ENCODE data around the gene NCOA4.

The NCOA4 gene

GRCh38 chr10:46014683-46015405 is 15.6 kb downstream of the NCOA4 start:
- CTCF ChIA-PET: interaction anchor here (0.7 kb wide), 1 partner anchor 1068 kb away, joined by 4 read pairs; no protein-coding TSS in a partner anchor
- no peaks in the 10 kb centered on the region for H3K9me3 ChIP-seq (ENCODE audit: control insufficient read depth, insufficient read depth, low read depth, low read length)
- H3K27ac ChIP-seq (ENCODE audit: extremely low read depth, low read depth, low read length): no peak overlapping the region
- H3K4me3 ChIP-seq (ENCODE audit: low read depth, low read length): no peak overlapping the region
- POLR2A ChIA-PET: no interaction called here
- peaks cover 37 to 78% of the 10 kb centered on the region in 2 experiments for H3K36me3 ChIP-seq (ENCODE audit: control insufficient read depth in 2 of 2, insufficient read depth in 1 of 2, low read length in 2 of 2)
- TF ChIP-seq ZNF416 (tag by site-specific recombination; IDR thresholded peaks at IDR 0.05): no peak
- no peak for TF ChIP-seq ZNF501 (tag by site-specific recombination; IDR thresholded peaks at IDR 0.05)
- no peak for TF ChIP-seq ZSCAN4 (tag by site-specific recombination; IDR thresholded peaks at IDR 0.05)
- no peak for TF ChIP-seq ZNF792 (tag by site-specific recombination; IDR thresholded peaks at IDR 0.05)
- TF ChIP-seq ZNF404 (tag by site-specific recombination; IDR thresholded peaks at IDR 0.05): no peak
- TF ChIP-seq GLI4 (tag by site-specific recombination; IDR thresholded peaks at IDR 0.05): no peak
- TF ChIP-seq, protein P1, sequence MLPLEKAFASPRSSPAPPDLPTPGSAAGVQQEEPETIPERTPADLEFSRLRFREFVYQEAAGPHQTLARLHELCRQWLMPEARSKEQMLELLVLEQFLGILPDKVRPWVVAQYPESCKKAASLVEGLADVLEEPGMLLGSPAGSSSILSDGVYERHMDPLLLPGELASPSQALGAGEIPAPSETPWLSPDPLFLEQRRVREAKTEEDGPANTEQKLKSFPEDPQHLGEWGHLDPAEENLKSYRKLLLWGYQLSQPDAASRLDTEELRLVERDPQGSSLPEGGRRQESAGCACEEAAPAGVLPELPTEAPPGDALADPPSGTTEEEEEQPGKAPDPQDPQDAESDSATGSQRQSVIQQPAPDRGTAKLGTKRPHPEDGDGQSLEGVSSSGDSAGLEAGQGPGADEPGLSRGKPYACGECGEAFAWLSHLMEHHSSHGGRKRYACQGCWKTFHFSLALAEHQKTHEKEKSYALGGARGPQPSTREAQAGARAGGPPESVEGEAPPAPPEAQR (tag by site-specific recombination; IDR thresholded peaks at IDR 0.05): no peak
- no peak for TF ChIP-seq BCL6B (tag by site-specific recombination; IDR thresholded peaks at IDR 0.05)
- TF ChIP-seq ZNF19 (tag by site-specific recombination; IDR thresholded peaks at IDR 0.05; ENCODE audit: low read depth): no peak
- TF ChIP-seq, protein P2, sequence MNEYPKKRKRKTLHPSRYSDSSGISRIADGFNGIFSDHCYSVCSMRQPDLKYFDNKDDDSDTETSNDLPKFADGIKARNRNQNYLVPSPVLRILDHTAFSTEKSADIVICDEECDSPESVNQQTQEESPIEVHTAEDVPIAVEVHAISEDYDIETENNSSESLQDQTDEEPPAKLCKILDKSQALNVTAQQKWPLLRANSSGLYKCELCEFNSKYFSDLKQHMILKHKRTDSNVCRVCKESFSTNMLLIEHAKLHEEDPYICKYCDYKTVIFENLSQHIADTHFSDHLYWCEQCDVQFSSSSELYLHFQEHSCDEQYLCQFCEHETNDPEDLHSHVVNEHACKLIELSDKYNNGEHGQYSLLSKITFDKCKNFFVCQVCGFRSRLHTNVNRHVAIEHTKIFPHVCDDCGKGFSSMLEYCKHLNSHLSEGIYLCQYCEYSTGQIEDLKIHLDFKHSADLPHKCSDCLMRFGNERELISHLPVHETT (tag by site-specific recombination; IDR thresholded peaks at IDR 0.05): no peak
- TF ChIP-seq KLF16 (tag by site-specific recombination; IDR thresholded peaks at IDR 0.05): no peak
- no peak for TF ChIP-seq TRIM28 (IDR thresholded peaks at IDR 0.05; ENCODE audit: borderline replicate concordance, low read length)
- TF ChIP-seq ZNF549 (tag by site-specific recombination; IDR thresholded peaks at IDR 0.05): no peak
- TF ChIP-seq ZNF10 (tag by site-specific recombination; IDR thresholded peaks at IDR 0.05): no peak
- TF ChIP-seq ZNF624 (tag by site-specific recombination; IDR thresholded peaks at IDR 0.05): no peak
- TF ChIP-seq ZNF211 (tag by site-specific recombination; IDR thresholded peaks at IDR 0.05; ENCODE audit: low read depth): no peak
- no peak for TF ChIP-seq ZNF449 (tag by site-specific recombination; IDR thresholded peaks at IDR 0.05)
- TF ChIP-seq WT1 (tag by site-specific recombination; IDR thresholded peaks at IDR 0.05): no peak
- TF ChIP-seq PRDM2 (tag by site-specific recombination; IDR thresholded peaks at IDR 0.05; ENCODE audit: borderline replicate concordance): no peak
- H3K4me1 ChIP-seq (ENCODE audit: control insufficient read depth, insufficient read depth, low read length): no peaks in the 10 kb centered on the region
